HG03457 (cell line): ENCODE results near the gene PHC2.

Experiments used
- ATAC-seq: cut with Tn5 transposase; IDR thresholded peaks from one replicate; pipeline ENCODE4 v1.9.1; 2021; ENCODE audit warnings: moderate number of reproducible peaks; ENCODE audit not compliant: unreplicated experiment

PHC2 gene

GRCh38 chr1:33430692-33431593, at the start of gene PHC2:
Gene PHC2, minus strand, starts transcription at chr1:33431095. Its CDS starts 55,556 bp downstream, at chr1:33375539.
- peak; percentile 87 for ATAC-seq

- ATAC-seq: no peak
These were observed 46.6 kb upstream of the PHC2 start for GRCh38 chr1:33477451-33477850.

GRCh38 chr1:33473900-33474299, 43.0 kb upstream of the PHC2 start:
- no peak for ATAC-seq

GRCh38 chr1:33472269-33472980, 41.5 kb upstream of the PHC2 start, which contains the start of gene ZSCAN20:
Gene ZSCAN20, plus strand, starts transcription at chr1:33472645. Its CDS starts 6,644 bp downstream, at chr1:33479289.
- peak; percentile 85 for ATAC-seq

- no peak for ATAC-seq
These were observed 40.5 kb upstream of the PHC2 start for GRCh38 chr1:33471416-33471815.

GRCh38 chr1:33470495-33471012, 39.7 kb upstream of the PHC2 start:
- no peak for ATAC-seq

GRCh38 chr1:33469691-33470090, 38.8 kb upstream of the PHC2 start:
- ATAC-seq: no peak

GRCh38 chr1:33468967-33469366, 38.1 kb upstream of the PHC2 start:
- ATAC-seq: no peak

GRCh38 chr1:33468531-33468930, 37.6 kb upstream of the PHC2 start:
- no peak for ATAC-seq

GRCh38 chr1:33468011-33468410, 37.1 kb upstream of the PHC2 start:
- no peak for ATAC-seq

- ATAC-seq: no peak
These were observed 35.3 kb upstream of the PHC2 start for GRCh38 chr1:33466159-33466558.

- no peak for ATAC-seq
These were observed 34.4 kb upstream of the PHC2 start for GRCh38 chr1:33465316-33465715.

GRCh38 chr1:33464552-33464951, 33.7 kb upstream of the PHC2 start:
- ATAC-seq: no peak

GRCh38 chr1:33462405-33463164, 31.7 kb upstream of the PHC2 start:
- ATAC-seq: no peak

GRCh38 chr1:33460947-33461629, 30.2 kb upstream of the PHC2 start:
- ATAC-seq: peak; percentile 63

GRCh38 chr1:33460144-33460543, 29.2 kb upstream of the PHC2 start:
- no peak for ATAC-seq

- ATAC-seq: no peak
These were observed 28.8 kb upstream of the PHC2 start for GRCh38 chr1:33459691-33460090.

- no peak for ATAC-seq
These were observed 25.6 kb upstream of the PHC2 start for GRCh38 chr1:33456502-33456886.

- no peak for ATAC-seq
These were observed 24.9 kb upstream of the PHC2 start for GRCh38 chr1:33455539-33456501.
